SK-N-SH (cell line): ENCODE measurements around the gene ANAPC4.

ENCODE experiments used
- CTCF ChIP-seq: fragments of 200-600 bp; sonication (generic); IDR thresholded peaks from 2 replicates; pipeline ENCODE4 v1.6.1; 2017; ENCODE audit warnings: antibody characterized with exemption, mild to moderate bottlenecking, moderate library complexity
- FOSL2 ChIP-seq: IDR thresholded peaks from 2 replicates; pipeline ENCODE4 v1.4.0; 2012; ENCODE audit warnings: low read depth, mild to moderate bottlenecking, moderate library complexity, borderline replicate concordance
- GABPA ChIP-seq: IDR thresholded peaks from 2 replicates; pipeline ENCODE4 v1.4.0; 2012; ENCODE audit warnings: low read depth, mild to moderate bottlenecking
- MAX ChIP-seq: IDR thresholded peaks from 2 replicates; pipeline ENCODE4 v1.4.0; 2012; ENCODE audit warnings: low read depth
- MEF2A ChIP-seq: IDR thresholded peaks from 2 replicates; pipeline ENCODE4 v1.4.0; 2012; ENCODE audit warnings: low read depth, borderline replicate concordance
- RAD21 ChIP-seq: IDR thresholded peaks from 2 replicates; pipeline ENCODE4 v1.6.1; 2012; ENCODE audit warnings: mild to moderate bottlenecking, low read length
- REST ChIP-seq: IDR thresholded peaks from 2 replicates; pipeline ENCODE4 v1.6.1; 2012; ENCODE audit warnings: mild to moderate bottlenecking, low read depth, low read length, moderate library complexity
- TAF1 ChIP-seq: IDR thresholded peaks from 2 replicates; pipeline ENCODE4 v1.6.1; 2012; ENCODE audit warnings: low read depth, mild to moderate bottlenecking, low read length, moderate library complexity, borderline replicate concordance
- USF2 ChIP-seq: fragments of 150-350 bp; IDR thresholded peaks from 2 replicates; pipeline ENCODE4 v1.6.1; 2017; ENCODE audit warnings: antibody characterized with exemption, low read length, low read depth, borderline replicate concordance

- no peak for TF ChIP-seq USF2
- TF ChIP-seq MAX = no peak
- no peak for TF ChIP-seq CTCF
- no peak for TF ChIP-seq REST
- no peak for TF ChIP-seq MEF2A
- TF ChIP-seq FOSL2 = no peak
- TF ChIP-seq RAD21 = no peak
- TF ChIP-seq TAF1 = no peak
- no peak for TF ChIP-seq GABPA
Measured at GRCh38 chr4:25466966-25467697, 90.1 kb downstream of the ANAPC4 start.
